ENCODE results near the gene CACNB4.

The CACNB4 gene

DNA sequence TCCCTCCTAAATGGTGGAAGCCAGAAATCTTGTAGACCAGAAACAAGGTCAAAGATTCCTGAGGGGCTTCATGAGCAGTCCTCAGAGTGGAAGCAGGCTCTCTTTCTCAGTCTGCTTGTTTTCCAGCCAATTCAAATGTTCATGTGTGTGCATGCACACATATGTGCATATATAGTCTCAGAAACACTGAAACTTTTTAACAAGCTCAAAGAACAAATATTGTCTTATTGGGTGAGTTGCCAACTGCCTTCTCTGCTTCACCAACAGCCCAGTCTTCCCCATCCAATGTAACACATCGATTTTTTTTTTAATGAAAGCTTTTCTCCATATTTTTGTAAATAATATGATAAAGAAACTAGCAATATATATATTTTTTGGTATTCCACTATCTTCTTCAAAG, 3.7 kb downstream of the CACNB4 start:
- Histone ChIP-seq H3K27ac (ENCODE audit: low read length, poor library complexity, severe bottlenecking) (no peak overlapping the region), H3K4me3 (ENCODE audit: insufficient read depth in 1 of 2, low read depth in 1 of 2, low read length in 2 of 2) (no peak overlapping the region), H3K4ac (ENCODE audit: low read depth in 1 of 2, low read length in 2 of 2) (no peak overlapping the region), H3K23ac (ENCODE audit: low read length in 2 of 2) (no peak overlapping the region), H3K9me3 (ENCODE audit: control insufficient read depth, low read length) (no peaks in the 10 kb centered on the region), H3K14ac (ENCODE audit: low read length in 2 of 2) (no peak overlapping the region), H4K8ac (ENCODE audit: low read length) (no peak overlapping the region), H3K4me2 (ENCODE audit: low read length, poor library complexity, severe bottlenecking) (no peak overlapping the region), H3K79me1 (replicated peaks; ENCODE audit: low read length, poor library complexity, severe bottlenecking) (no peaks in the 10 kb centered on the region), H2BK12ac (ENCODE audit: low read length in 2 of 2) (no peak overlapping the region), H3K27me3 (ENCODE audit: control insufficient read depth in 1 of 2, insufficient read depth in 1 of 2, low read length in 2 of 2) (peaks cover 27 to 35% of the 10 kb centered on the region in 2 experiments), H3K4me1 (ENCODE audit: control insufficient read depth, insufficient read depth, low read depth, low read length) (peaks cover 19% of the 10 kb centered on the region), H2AFZ (ENCODE audit: low read depth, low read length) (no peak overlapping the region), H4K91ac (ENCODE audit: low read length) (no peak overlapping the region), H2BK120ac (ENCODE audit: low read depth, low read length) (no peak overlapping the region), H3K18ac (ENCODE audit: low read depth in 1 of 2, low read length in 2 of 2) (no peak overlapping the region), H2BK15ac (ENCODE audit: low read depth, poor library complexity, severe bottlenecking) (no peak overlapping the region), H3K36me3 (ENCODE audit: control insufficient read depth in 1 of 2, insufficient read depth in 2 of 2, low read depth in 1 of 2, low read length in 2 of 2) (no peaks in the 10 kb centered on the region), H2AK5ac (ENCODE audit: low read length, severe bottlenecking) (no peak overlapping the region), H3K9ac (ENCODE audit: low read length) (no peak overlapping the region), H2BK5ac (ENCODE audit: low read depth, low read length, poor library complexity, severe bottlenecking) (no peak overlapping the region)
- no CpG with 5 or more reads among the region's 1 CpG for WGBS
- DNase-seq, result no peak

DNA sequence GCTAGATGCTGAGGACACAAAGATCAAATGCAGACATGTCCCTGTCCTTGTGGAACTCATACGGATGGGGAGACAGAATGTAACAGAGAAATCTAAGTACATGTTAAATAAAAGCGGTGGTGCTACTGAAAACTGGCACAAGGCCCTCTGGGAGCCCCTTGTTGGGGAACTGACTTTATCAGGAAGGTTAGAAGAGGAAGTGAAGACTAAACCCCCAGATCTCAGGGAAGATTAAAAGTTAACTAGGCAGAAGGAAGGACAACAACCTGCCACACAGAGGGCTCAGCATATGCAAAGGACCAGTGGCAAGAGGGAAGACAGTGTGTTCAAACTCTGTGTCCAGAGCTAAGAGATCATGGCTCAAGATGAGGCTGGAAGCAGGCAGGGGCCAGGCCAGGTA, 4.8 kb downstream of the CACNB4 start:
- no peaks in the 10 kb centered on the region for H3K36me3 ChIP-seq (ENCODE audit: control insufficient read depth in 1 of 2, insufficient read depth in 2 of 2, low read depth in 1 of 2, low read length in 2 of 2)
- H2BK5ac ChIP-seq (ENCODE audit: low read depth, low read length, poor library complexity, severe bottlenecking), result no peak overlapping the region
- no peak overlapping the region for H2AFZ ChIP-seq (ENCODE audit: low read depth, low read length)
- no peaks in the 10 kb centered on the region for H3K79me1 ChIP-seq (replicated peaks; ENCODE audit: low read length, poor library complexity, severe bottlenecking)
- WGBS, result 94% methylated on average over 2 of the region's 2 CpGs
- no peak overlapping the region for H3K4me3 ChIP-seq (ENCODE audit: insufficient read depth in 1 of 2, low read depth in 1 of 2, low read length in 2 of 2)
- H4K8ac ChIP-seq (ENCODE audit: low read length), result no peak overlapping the region
- no peak overlapping the region for H3K18ac ChIP-seq (ENCODE audit: low read depth in 1 of 2, low read length in 2 of 2)
- H3K4me1 ChIP-seq (ENCODE audit: control insufficient read depth, insufficient read depth, low read depth, low read length), result peaks cover 14% of the 10 kb centered on the region
- no peak overlapping the region for H3K27ac ChIP-seq (ENCODE audit: low read length, poor library complexity, severe bottlenecking)
- no peak overlapping the region for H3K14ac ChIP-seq (ENCODE audit: low read length in 2 of 2)
- no peak overlapping the region for H3K23ac ChIP-seq (ENCODE audit: low read length in 2 of 2)
- no peaks in the 10 kb centered on the region for H3K9me3 ChIP-seq (ENCODE audit: control insufficient read depth, low read length)
- H2BK12ac ChIP-seq (ENCODE audit: low read length in 2 of 2), result no peak overlapping the region
- H2BK15ac ChIP-seq (ENCODE audit: low read depth, poor library complexity, severe bottlenecking), result no peak overlapping the region
- H3K4ac ChIP-seq (ENCODE audit: low read depth in 1 of 2, low read length in 2 of 2), result no peak overlapping the region
- no peak overlapping the region for H3K4me2 ChIP-seq (ENCODE audit: low read length, poor library complexity, severe bottlenecking)
- DNase-seq, result no peak
- H2BK120ac ChIP-seq (ENCODE audit: low read depth, low read length), result no peak overlapping the region
- H2AK5ac ChIP-seq (ENCODE audit: low read length, severe bottlenecking), result no peak overlapping the region
- H4K91ac ChIP-seq (ENCODE audit: low read length), result no peak overlapping the region
- no peak overlapping the region for H3K9ac ChIP-seq (ENCODE audit: low read length)
- H3K27me3 ChIP-seq (ENCODE audit: control insufficient read depth in 1 of 2, insufficient read depth in 1 of 2, low read length in 2 of 2), result peaks cover 26 to 29% of the 10 kb centered on the region in 2 experiments

DNA sequence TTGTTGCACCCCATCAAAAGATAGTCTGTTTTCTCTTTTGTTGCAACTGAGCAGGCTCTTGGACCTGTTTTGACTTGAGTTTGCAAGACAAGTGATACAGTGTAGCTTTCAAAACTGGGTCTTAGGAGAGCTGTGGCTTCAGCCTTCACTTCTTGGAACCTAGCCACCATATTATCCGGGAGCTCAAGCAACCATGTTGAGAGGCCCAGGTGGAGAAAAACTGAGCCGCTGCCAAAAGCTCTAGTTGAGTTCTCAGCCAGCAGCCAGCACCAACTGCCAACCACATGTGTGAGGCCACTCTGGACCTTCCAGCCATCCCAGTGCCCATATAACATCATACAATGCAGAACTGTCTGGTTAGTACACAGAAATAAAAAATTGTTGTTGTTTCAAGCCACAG, 5.4 kb downstream of the CACNB4 start:
- H3K27ac ChIP-seq (ENCODE audit: low read length, poor library complexity, severe bottlenecking), result no peak overlapping the region
- H3K27me3 ChIP-seq (ENCODE audit: control insufficient read depth in 1 of 2, insufficient read depth in 1 of 2, low read length in 2 of 2), result peaks cover 24 to 30% of the 10 kb centered on the region in 2 experiments
- DNase-seq, result no peak
- no peaks in the 10 kb centered on the region for H3K79me1 ChIP-seq (replicated peaks; ENCODE audit: low read length, poor library complexity, severe bottlenecking)
- H2BK15ac ChIP-seq (ENCODE audit: low read depth, poor library complexity, severe bottlenecking), result no peak overlapping the region
- no peak overlapping the region for H4K8ac ChIP-seq (ENCODE audit: low read length)
- 93% methylated on average over 2 of the region's 2 CpGs for WGBS
- no peak overlapping the region for H2AK5ac ChIP-seq (ENCODE audit: low read length, severe bottlenecking)
- H4K91ac ChIP-seq (ENCODE audit: low read length), result no peak overlapping the region
- no peaks in the 10 kb centered on the region for H3K9me3 ChIP-seq (ENCODE audit: control insufficient read depth, low read length)
- no peak overlapping the region for H3K9ac ChIP-seq (ENCODE audit: low read length)
- no peak overlapping the region for H3K18ac ChIP-seq (ENCODE audit: low read depth in 1 of 2, low read length in 2 of 2)
- H2AFZ ChIP-seq (ENCODE audit: low read depth, low read length), result no peak overlapping the region
- H3K4ac ChIP-seq (ENCODE audit: low read depth in 1 of 2, low read length in 2 of 2), result no peak overlapping the region
- H3K4me3 ChIP-seq (ENCODE audit: insufficient read depth in 1 of 2, low read depth in 1 of 2, low read length in 2 of 2), result no peak overlapping the region
- H3K4me1 ChIP-seq (ENCODE audit: control insufficient read depth, insufficient read depth, low read depth, low read length), result peaks cover 8% of the 10 kb centered on the region
- H2BK5ac ChIP-seq (ENCODE audit: low read depth, low read length, poor library complexity, severe bottlenecking), result no peak overlapping the region
- H3K4me2 ChIP-seq (ENCODE audit: low read length, poor library complexity, severe bottlenecking), result no peak overlapping the region
- H2BK12ac ChIP-seq (ENCODE audit: low read length in 2 of 2), result no peak overlapping the region
- H2BK120ac ChIP-seq (ENCODE audit: low read depth, low read length), result no peak overlapping the region
- no peak overlapping the region for H3K14ac ChIP-seq (ENCODE audit: low read length in 2 of 2)
- H3K23ac ChIP-seq (ENCODE audit: low read length in 2 of 2), result no peak overlapping the region
- H3K36me3 ChIP-seq (ENCODE audit: control insufficient read depth in 1 of 2, insufficient read depth in 2 of 2, low read depth in 1 of 2, low read length in 2 of 2), result no peaks in the 10 kb centered on the region

DNA sequence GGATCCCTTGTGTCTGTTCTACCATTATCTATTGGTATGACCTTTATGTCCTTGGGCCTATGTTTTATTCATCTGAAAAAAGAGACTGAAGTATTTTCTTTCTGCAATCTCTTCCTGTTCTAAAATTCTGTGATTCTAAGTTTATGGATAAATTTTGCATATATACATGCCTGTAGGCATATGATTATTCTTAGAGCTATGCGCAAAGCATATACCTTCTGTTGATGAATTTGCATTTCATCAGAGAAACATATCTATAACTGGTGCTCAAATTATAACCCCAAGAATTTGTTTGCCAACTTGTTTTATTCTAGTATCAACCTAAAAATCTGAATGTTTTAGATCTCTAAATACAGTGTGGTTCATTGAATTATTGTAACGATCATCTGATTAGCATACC, 6.7 kb downstream of the CACNB4 start:
- Histone ChIP-seq H3K9ac (ENCODE audit: low read length) (no peak overlapping the region), H3K27ac (ENCODE audit: low read length, poor library complexity, severe bottlenecking) (no peak overlapping the region), H2BK120ac (ENCODE audit: low read depth, low read length) (no peak overlapping the region), H3K4me2 (ENCODE audit: low read length, poor library complexity, severe bottlenecking) (no peak overlapping the region), H3K18ac (ENCODE audit: low read depth in 1 of 2, low read length in 2 of 2) (no peak overlapping the region), H3K4ac (ENCODE audit: low read depth in 1 of 2, low read length in 2 of 2) (no peak overlapping the region), H4K91ac (ENCODE audit: low read length) (no peak overlapping the region), H2BK5ac (ENCODE audit: low read depth, low read length, poor library complexity, severe bottlenecking) (no peak overlapping the region), H2BK12ac (ENCODE audit: low read length in 2 of 2) (no peak overlapping the region), H3K27me3 (ENCODE audit: control insufficient read depth in 1 of 2, insufficient read depth in 1 of 2, low read length in 2 of 2) (peaks cover 19 to 30% of the 10 kb centered on the region in 2 experiments), H3K23ac (ENCODE audit: low read length in 2 of 2) (no peak overlapping the region), H2AFZ (ENCODE audit: low read depth, low read length) (no peak overlapping the region), H2BK15ac (ENCODE audit: low read depth, poor library complexity, severe bottlenecking) (no peak overlapping the region), H3K4me3 (ENCODE audit: insufficient read depth in 1 of 2, low read depth in 1 of 2, low read length in 2 of 2) (no peak overlapping the region), H3K4me1 (ENCODE audit: control insufficient read depth, insufficient read depth, low read depth, low read length) (no peaks in the 10 kb centered on the region), H3K36me3 (ENCODE audit: control insufficient read depth in 1 of 2, insufficient read depth in 2 of 2, low read depth in 1 of 2, low read length in 2 of 2) (no peaks in the 10 kb centered on the region), H3K14ac (ENCODE audit: low read length in 2 of 2) (no peak overlapping the region), H3K79me1 (replicated peaks; ENCODE audit: low read length, poor library complexity, severe bottlenecking) (no peaks in the 10 kb centered on the region), H4K8ac (ENCODE audit: low read length) (no peak overlapping the region), H3K9me3 (ENCODE audit: control insufficient read depth, low read length) (no peaks in the 10 kb centered on the region), H2AK5ac (ENCODE audit: low read length, severe bottlenecking) (no peak overlapping the region)
- WGBS, result 100% methylated on average over 1 of the region's 2 CpGs
- no peak for DNase-seq

All from mesenchymal stem cell (in vitro differentiated cells and primary cell).